Measurements from ENCODE around the gene AKR7A2. TPM values are rescaled to one million over a fixed set of nuclear protein-coding genes. Genes with fewer than 3 reads are reported as not detected.

AKR7A2 gene
- total and polyA plus RNA-seq, 12 donors, result 6.8 to 48.5 (median 43.0) TPM

- DNase-seq, result no peak
- no peak overlapping the region for H3K4me3 ChIP-seq
- TF ChIP-seq CTCF (IDR thresholded peaks at IDR 0.05), result no peak
- no peaks in the 10 kb centered on the region for H3K27me3 ChIP-seq
- WGBS, 2 donors, result 91 to 95% methylated on average over 10 of the region's 10 CpGs
- no peak for ATAC-seq
- H3K36me3 ChIP-seq, result peaks cover 0 to 28% (median 0%) of the 10 kb centered on the region in 9 donors
- H3K9me3 ChIP-seq, result no peaks in the 10 kb centered on the region
- peaks cover 9 to 59% (median 27%) of the 10 kb centered on the region in 9 donors for H3K4me1 ChIP-seq
- no peak overlapping the region for H3K27ac ChIP-seq
- intact Hi-C loops (cut with DNase I), result no loop called here
These were observed 2.3 kb upstream of the AKR7A2 start for GRCh38 chr1:19313961-19314882.

- intact Hi-C loops (cut with DNase I), result no loop called here
- no peak overlapping the region for H3K4me3 ChIP-seq
- TF ChIP-seq CTCF (IDR thresholded peaks at IDR 0.05), result no peak
These were observed 1.7 kb upstream of the AKR7A2 start for GRCh38 chr1:19313636-19313959.

GRCh38 chr1:19312782-19313635 is 1.1 kb upstream of the AKR7A2 start:
- no peak for DNase-seq
- Histone ChIP-seq H3K27me3 (no peaks in the 10 kb centered on the region), H3K27ac (peak overlapping the region in 9 of 10 donors; percentile 65 to 93 (median 89)), H3K9me3 (no peaks in the 10 kb centered on the region), H3K36me3 (peaks cover 0 to 20% (median 4%) of the 10 kb centered on the region in 9 donors), H3K4me1 (peaks cover 9 to 59% (median 27%) of the 10 kb centered on the region in 9 donors), H3K4me3 (peak overlapping the region; percentile 63 to 99 (median 81))
- ATAC-seq, result no peak
- intact Hi-C loops (cut with DNase I), result no loop called here
- TF ChIP-seq CTCF (IDR thresholded peaks at IDR 0.05), result no peak
- WGBS, 2 donors, result 37 to 41% methylated on average over 20 of the region's 20 CpGs

More at GRCh38 chr1:19313636-19313959, 1.7 kb upstream of the AKR7A2 start:
- 89 to 93% methylated on average over 4 of the region's 4 CpGs for WGBS, 2 donors
- DNase-seq, result no peak
- peaks cover 9 to 59% (median 27%) of the 10 kb centered on the region in 9 donors for H3K4me1 ChIP-seq
- peaks cover 0 to 21% (median 0%) of the 10 kb centered on the region in 9 donors for H3K36me3 ChIP-seq
- H3K9me3 ChIP-seq, result no peaks in the 10 kb centered on the region
- no peak for ATAC-seq
- H3K27me3 ChIP-seq, result no peaks in the 10 kb centered on the region
- peak overlapping the region in 1 of 10 donors; percentile 88 for H3K27ac ChIP-seq

- no peak for TF ChIP-seq CTCF (IDR thresholded peaks at IDR 0.05)
- ATAC-seq (peak in 6 of 8 donors; percentile 5 to 25 (median 17)), DNase-seq (no peak)
- H3K27ac ChIP-seq, result peak overlapping the region in 9 of 10 donors; percentile 65 to 93 (median 87)
- H3K9me3 ChIP-seq, result no peaks in the 10 kb centered on the region
- H3K36me3 ChIP-seq, result peaks cover 0 to 25% (median 11%) of the 10 kb centered on the region in 9 donors
- peaks cover 9 to 48% (median 27%) of the 10 kb centered on the region in 9 donors for H3K4me1 ChIP-seq
- intact Hi-C loops (cut with DNase I), result no loop called here
- peak overlapping the region; percentile 43 to 99 (median 81) for H3K4me3 ChIP-seq
- WGBS, 2 donors, result 1% methylated on average over 29 of the region's 29 CpGs
- H3K27me3 ChIP-seq, result no peaks in the 10 kb centered on the region
These were observed 427 bp downstream of the AKR7A2 start for GRCh38 chr1:19311503-19311930.

All from heart right ventricle (tissue), 16 donors.